ENCODE measurements around the gene GARIN3.

The GARIN3 gene

DNA sequence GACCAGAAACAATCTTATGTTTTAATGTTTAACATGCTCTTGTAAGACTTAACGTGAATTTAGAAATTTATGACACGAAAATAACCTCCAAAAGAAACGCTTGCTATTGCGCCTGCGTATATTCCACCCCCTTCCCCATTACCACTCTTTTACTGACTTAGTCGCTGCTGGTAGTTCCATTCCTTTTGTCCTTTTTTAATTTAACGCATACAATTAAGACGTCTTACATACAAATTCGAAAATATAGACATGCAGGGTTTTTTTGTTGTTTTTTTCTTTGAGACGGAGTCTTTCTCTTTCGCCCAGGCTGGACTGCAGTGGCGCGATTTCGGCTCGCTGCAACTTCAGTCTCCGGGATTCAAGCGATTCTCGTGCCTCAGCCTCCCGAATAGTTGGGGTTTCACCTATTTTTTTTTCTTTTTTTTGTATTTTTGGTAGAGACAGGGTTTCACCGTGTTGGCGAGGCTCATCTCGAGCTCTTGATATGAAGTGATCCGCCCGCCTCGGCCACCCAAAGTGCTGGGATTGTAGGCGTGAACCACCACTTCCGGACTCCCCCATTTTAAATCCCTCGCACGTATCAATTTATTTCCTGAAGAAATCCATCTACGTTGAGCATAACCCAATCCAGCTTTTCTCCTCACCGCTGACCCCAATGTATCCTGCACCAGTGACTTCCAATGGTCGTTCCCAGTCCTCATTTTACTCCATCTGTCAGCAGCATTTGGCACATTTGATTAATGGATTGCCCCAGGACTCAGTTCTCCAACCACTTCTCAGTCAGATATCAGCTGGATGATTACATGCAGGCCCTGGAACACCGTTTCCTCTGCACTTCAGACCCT lies 22.7 kb downstream of the GARIN3 start:
- no peak for DNase-seq

DNA sequence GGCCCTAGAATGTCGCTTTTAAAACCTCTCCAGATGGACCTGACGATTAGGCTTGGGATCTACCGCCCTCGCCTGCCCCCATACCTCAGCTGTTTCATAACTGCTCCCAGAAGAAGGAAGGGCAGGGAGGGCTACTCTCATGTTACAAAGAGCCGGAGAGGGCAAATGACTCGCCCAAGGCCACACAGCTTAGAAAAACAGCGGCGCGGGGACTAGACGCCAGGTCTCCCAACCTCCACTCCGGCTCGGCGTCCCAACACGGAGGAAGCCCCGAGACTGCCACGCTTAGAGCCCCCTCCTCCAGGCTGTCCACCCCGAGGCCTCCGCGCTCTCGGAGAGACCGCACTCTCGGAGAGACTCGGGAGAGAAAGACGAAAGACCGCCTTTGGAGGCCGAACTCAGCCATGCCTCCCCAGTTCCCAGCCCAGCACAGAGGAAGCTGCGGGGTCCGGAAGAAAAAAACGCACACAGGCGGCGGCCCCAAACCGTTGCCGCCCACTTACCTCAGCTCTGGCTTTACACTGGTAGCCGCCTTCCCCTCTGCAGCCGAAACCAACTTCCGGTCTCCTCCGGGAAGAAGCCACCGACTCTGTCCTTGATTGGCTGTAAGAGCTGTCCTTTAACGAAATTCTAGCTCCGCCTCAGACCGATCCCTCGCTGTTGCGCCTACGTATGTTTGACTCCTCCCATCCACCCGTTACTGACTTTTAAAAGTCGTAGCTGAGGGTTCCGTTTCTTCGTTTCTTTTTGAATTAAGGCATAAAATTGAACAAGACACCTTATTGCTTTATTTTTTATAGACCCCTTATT lies 23.5 kb downstream of the GARIN3 start, which contains the start of gene MED7:
Gene MED7, minus strand, starts transcription at position 549 of the 810 bp plus-strand sequence. CDS start 3,434 bp downstream, outside the sequence.
- DNase-seq = peak; percentile 88

DNA sequence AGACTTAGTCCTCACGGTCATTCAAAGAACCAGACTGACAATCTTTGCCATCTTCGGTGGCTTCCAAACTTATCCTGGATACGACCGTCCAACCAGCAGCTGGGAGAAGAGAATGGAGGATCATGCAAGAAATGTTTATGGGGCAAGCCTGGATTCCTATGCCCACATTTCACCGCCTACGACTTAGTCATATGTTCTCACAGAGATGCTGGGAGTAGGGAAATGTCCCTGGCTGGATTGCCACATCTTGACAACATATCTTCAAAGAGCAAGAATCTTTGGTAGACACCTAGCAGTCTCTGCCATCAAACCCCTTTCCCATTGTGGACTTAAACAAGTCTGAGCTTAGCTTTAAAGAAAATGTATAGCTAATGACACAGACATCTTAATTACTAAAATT lies 28.4 kb downstream of the GARIN3 start:
- DNase-seq = no peak

DNA sequence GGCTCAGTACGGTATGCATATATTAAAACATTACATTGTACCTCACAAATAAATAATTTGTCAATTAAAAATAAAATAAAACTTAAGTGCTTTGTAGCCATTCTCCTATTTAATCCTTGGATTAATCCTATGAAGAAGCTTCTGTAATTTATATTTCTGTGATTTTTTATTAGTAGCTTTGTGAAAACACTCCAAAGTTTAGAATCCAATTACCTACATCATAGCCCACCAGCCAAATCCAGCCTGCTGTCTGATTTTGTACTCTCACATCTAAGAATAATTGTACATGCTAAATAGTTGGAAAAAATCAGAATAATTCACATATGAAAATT lies 33.8 kb downstream of the GARIN3 start:
- DNase-seq = no peak

DNA sequence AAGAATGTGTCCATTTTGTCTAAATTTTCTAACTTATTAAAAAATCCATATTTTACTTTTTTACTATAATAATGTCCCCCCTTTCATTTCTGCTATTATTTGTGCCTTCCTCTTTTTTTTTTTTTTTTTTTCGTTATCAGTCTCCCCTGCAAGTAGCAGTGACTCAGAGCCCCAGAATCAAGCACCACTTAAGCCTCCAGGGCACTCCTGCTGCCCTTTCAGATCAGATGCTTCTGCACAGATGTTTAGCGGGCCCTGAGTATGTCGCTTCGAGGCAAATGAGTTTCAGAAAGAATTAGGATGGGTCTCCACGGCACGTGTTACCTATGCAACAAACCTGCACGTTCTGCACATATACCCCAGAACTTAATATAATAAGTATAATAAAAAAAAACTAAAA lies 35.1 kb downstream of the GARIN3 start:
- no peak for DNase-seq

DNA sequence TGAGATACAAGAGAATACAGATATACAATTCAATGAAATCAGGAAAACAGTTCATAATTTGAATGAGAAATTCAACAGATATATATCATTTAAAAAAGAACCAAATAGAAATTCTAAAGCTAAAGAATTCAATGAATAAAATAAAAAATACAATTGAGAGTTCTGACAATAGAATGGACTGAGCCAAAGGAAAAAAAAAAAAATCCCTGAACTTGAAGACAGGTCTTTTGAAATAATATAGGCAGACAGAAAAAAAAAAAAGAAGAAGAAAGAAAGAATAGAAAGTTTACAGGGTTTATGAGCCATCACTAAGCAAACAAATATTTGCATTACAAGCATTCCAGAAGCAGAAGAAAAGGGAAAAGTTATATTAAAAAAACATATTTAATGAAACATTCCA lies 44.4 kb downstream of the GARIN3 start:
- no peak for DNase-seq

DNA sequence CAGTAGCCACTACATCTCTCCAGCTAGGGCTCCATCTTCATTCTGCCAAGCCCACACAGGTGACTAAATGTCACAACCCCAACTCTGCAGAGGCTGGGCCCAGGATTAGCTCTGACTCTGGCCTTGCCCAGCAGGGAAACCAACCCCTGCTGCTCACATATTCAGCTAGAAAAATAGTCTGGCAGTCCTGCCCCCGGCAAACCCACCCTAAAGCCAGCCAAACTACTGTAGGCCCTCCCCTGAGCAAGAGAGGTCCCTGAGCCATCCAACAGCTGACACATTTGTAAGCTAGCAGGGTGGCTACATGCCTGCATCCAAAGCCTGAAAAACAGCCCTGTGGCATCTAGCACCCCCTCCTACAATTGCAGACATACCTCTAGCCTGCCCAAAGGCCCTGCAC lies 46.0 kb downstream of the GARIN3 start:
- DNase-seq = no peak

DNA sequence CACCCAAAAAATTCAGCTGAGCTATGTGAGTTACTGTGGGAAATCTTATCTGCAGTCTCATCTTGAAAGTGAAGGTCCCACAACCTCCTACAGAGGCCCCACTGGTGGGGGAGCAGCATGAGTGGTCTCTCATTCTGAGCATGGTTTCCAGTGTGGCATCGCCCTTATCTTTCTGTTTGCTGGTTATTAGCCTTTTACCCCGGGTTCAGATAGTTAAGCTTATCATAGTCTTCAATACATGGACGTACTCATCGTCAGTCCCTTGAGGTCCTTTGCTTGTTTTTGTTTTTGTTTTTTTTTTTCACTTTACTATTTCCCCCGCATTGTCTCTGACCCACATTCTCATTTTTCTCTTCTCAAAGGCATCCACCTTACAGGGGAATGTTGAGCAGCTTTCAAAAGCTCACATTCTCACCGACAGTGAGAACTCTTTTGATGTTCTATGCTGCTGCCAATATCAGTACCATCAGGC lies 49.5 kb downstream of the GARIN3 start:
- no peak for DNase-seq

DNA sequence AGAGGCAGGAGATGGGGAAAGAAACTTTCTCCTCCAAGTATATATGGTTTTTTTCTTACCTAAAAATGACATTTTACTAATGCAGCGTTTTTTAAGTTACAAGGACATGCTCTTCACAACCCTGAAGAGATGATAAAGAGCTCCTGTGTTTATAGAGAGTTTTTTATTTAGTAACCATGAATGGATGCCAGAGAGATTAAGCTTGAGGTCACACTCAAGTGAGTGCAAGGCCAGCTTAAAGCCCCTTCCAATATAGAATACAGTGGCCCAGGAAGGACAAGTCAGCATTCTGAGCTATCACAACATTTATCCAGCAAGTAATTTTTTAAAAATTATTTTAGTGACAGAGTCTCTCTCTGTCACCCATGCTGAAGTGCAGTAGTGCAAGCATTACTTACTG lies 50.6 kb downstream of the GARIN3 start:
- DNase-seq = no peak

DNA sequence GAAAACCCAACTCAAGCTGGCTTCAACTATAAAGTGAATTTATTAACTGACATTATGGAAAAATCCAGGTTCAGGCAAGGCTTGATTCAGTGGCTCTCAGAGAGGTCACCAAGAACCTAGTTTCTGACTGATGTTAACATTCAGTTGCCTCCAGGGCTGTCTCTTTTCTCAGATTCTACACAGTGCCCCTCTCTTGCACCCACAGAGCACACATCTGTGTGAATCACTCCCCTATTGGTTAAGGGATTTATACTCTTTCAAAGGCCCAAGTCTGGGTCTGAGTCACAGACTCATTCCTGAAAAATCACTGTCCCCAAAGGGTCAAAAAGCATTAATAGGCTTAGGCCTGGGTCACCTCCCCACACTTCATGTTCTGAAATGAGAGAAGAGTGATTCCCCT lies 51.1 kb downstream of the GARIN3 start:
- no peak for DNase-seq

DNA sequence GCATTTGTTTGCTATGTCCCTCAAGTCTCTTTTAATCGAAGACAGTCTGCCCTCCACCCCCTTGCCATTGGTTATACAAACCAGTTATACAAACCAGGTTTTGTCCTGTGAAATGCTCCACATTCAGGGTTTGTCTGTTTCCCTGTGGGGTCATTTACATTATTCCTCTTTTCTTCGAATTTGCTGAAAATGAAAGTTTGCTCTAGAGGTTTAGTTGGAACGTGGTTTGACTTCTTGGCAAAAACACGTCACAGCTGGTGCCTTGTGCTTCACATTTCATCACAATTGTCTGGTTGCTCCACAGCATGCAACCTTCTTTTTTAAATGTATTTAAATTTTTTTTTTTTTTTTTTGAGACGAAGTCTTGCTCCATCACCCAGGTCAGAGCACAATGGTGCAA lies 53.1 kb downstream of the GARIN3 start:
- no peak for DNase-seq
